GM12878 (cell line): ENCODE data around the gene FCHSD2. TPM values are rescaled to one million over a fixed set of nuclear protein-coding genes. Genes with fewer than 3 reads are reported as not detected.

ENCODE experiments used
- ATAC-seq: fragments of 200-7000 bp; cut with Tn5 transposase; 3 replicates; pipeline ENCODE4 v1.9.1; 2020; ENCODE audit warnings: mild to moderate bottlenecking, moderate library complexity
- BruUV-seq: library from RNA; stranded (reverse); fragments of 400-500 nt; replicated peaks from 2 replicates; lab custom pipeline; 2021; lab: Mats Ljungman, UMichigan
- CTCF ChIA-PET: fragments of 300-600 bp; sonication (Branson Sonifier 250); formaldehyde crosslinking; extraction: SDS; loops from one replicate; lab custom pipeline; 2021; ENCODE audit warnings: inconsistent platforms; lab: Yijun Ruan, JAX
- POLR2A ChIA-PET: fragments of 350-600 bp; formaldehyde crosslinking; extraction: SDS; loops from one replicate; lab custom pipeline; 2021; ENCODE audit warnings: inconsistent platforms; lab: Charles Lee
- RAD21 ChIA-PET: fragments of 300-600 bp; sonication (Branson Sonifier 250); formaldehyde crosslinking; loops from one replicate; lab custom pipeline; 2023; ENCODE audit warnings: antibody characterized with exemption; ENCODE audit not compliant: unreplicated experiment; lab: Charles Lee
- SMC1A ChIA-PET: fragments of 300-600 bp; sonication (Branson Sonifier 250); formaldehyde crosslinking; loops from one replicate; lab custom pipeline; 2023; ENCODE audit not compliant: unreplicated experiment, uncharacterized antibody; lab: Charles Lee
- DNase-seq: peaks from one replicate; pipeline ENCODE4 v3.0.0-alpha.2; 2011; ENCODE audit warnings: low read depth, low spot score
- FAIRE-seq: peaks from 3 replicates; lab custom pipeline; 2011; peaks lifted over from hg19 to GRCh38; lab: Jason Lieb, UNC
- H2AFZ ChIP-seq: 2 replicates; pipeline ENCODE4 v1.6.0; 2011; ENCODE audit warnings: low read depth, low read length, control low read depth; ENCODE audit not compliant: control insufficient read depth
- H3K27ac ChIP-seq: 2 replicates; pipeline ENCODE4 v1.5.1; 2011; ENCODE audit warnings: control low read depth; ENCODE audit not compliant: control insufficient read depth, insufficient read depth
- H3K27me3 ChIP-seq, 2 experiments: replicated peaks in 1 of 2; 2 replicates each; pipeline versions ENCODE4 v1.6.0 to v1.6.1; 2011; ENCODE audit warnings: low read length in 1 of 2; ENCODE audit not compliant: control insufficient read depth in 2 of 2, insufficient read depth in 2 of 2
- H3K36me3 ChIP-seq, 2 experiments: 2 replicates each; pipeline ENCODE4 v1.5.1; 2011; ENCODE audit warnings: low read length in 1 of 2; ENCODE audit not compliant: control insufficient read depth in 2 of 2, insufficient read depth in 2 of 2
- H3K4me1 ChIP-seq: 2 replicates; pipeline ENCODE4 v1.6.1; 2011; ENCODE audit warnings: mild to moderate bottlenecking, low read length, moderate library complexity, mixed read lengths; ENCODE audit not compliant: control insufficient read depth, insufficient read depth
- H3K4me2 ChIP-seq: 2 replicates; pipeline ENCODE4 v1.6.0; 2011; ENCODE audit warnings: control low read depth; ENCODE audit not compliant: control insufficient read depth, insufficient read depth
- H3K4me3 ChIP-seq: fragments of 200-600 bp; sonication (generic); 2 replicates; pipeline ENCODE4 v1.5.1; 2016
- H3K79me2 ChIP-seq: 2 replicates; pipeline ENCODE4 v1.6.0; 2011; ENCODE audit warnings: low read length; ENCODE audit not compliant: control insufficient read depth, insufficient read depth
- H3K9ac ChIP-seq: 2 replicates; pipeline ENCODE4 v1.8.0; 2011; ENCODE audit warnings: low read length, control low read depth, mixed read lengths; ENCODE audit not compliant: control insufficient read depth, insufficient read depth
- H3K9me3 ChIP-seq: replicated peaks from 3 replicates; pipeline ENCODE4 v1.5.1; 2011; ENCODE audit warnings: mild to moderate bottlenecking, low read length; ENCODE audit not compliant: control insufficient read depth, insufficient read depth
- H4K20me1 ChIP-seq: 2 replicates; pipeline ENCODE4 v1.6.0; 2011; ENCODE audit not compliant: control insufficient read depth, insufficient read depth
- BACH1 ChIP-seq: fragments of 450-650 bp; IDR thresholded peaks from 2 replicates; pipeline ENCODE4 v1.6.1; 2017; ENCODE audit warnings: mild to moderate bottlenecking, borderline replicate concordance
- E2F4 ChIP-seq: IDR thresholded peaks from 2 replicates; pipeline ENCODE4 v1.6.1; 2012; ENCODE audit warnings: low read depth, low read length, improper control_type of control experiment
- GATAD2B ChIP-seq: fragments of 450-650 bp; conservative IDR thresholded peaks from 2 replicates; pipeline ENCODE4 v1.6.1; 2017; ENCODE audit warnings: low read depth, mild to moderate bottlenecking, moderate library complexity
- MEF2B ChIP-seq: fragments of 450-650 bp; IDR thresholded peaks from 2 replicates; pipeline ENCODE4 v1.6.1; 2018; ENCODE audit warnings: mild to moderate bottlenecking, moderate library complexity; ENCODE audit not compliant: partially characterized antibody, poor library complexity, severe bottlenecking
- MTA3 ChIP-seq: IDR thresholded peaks from 2 replicates; pipeline ENCODE4 v1.6.1; 2012; ENCODE audit warnings: low read length, inconsistent platforms, borderline replicate concordance
- MXI1 ChIP-seq: fragments of 150-350 bp; IDR thresholded peaks from 2 replicates; pipeline ENCODE4 v1.6.1; 2011; ENCODE audit warnings: low read depth, mild to moderate bottlenecking, inconsistent platforms, low read length, improper control_type of control experiment
- NRF1 ChIP-seq: conservative IDR thresholded peaks from 2 replicates; pipeline ENCODE4 v1.6.1; 2011; ENCODE audit warnings: mild to moderate bottlenecking, low read depth, low read length, improper control_type of control experiment
- POLR2A ChIP-seq: IDR thresholded peaks from 2 replicates; pipeline ENCODE4 v1.6.1; 2011; ENCODE audit warnings: low read depth, mild to moderate bottlenecking, low read length
- RBBP5 ChIP-seq: fragments of 200-600 bp; sonication (generic); conservative IDR thresholded peaks from 2 replicates; pipeline ENCODE4 v1.6.1; 2016
- RFX5 ChIP-seq: IDR thresholded peaks from 2 replicates; pipeline ENCODE4 v1.6.1; 2011; ENCODE audit warnings: low read depth, low read length, improper control_type of control experiment
- STAT1 ChIP-seq: fragments of 450-650 bp; conservative IDR thresholded peaks from 2 replicates; pipeline ENCODE4 v1.6.1; 2014; ENCODE audit warnings: antibody characterized with exemption, mild to moderate bottlenecking
- SUPT20H ChIP-seq: IDR thresholded peaks from 2 replicates; pipeline ENCODE4 v1.6.1; 2011; ENCODE audit warnings: low read depth, mild to moderate bottlenecking, low read length, moderate library complexity, borderline replicate concordance; ENCODE audit not compliant: control insufficient read depth
- TARDBP ChIP-seq: IDR thresholded peaks from 2 replicates; pipeline ENCODE4 v1.6.1; 2016; ENCODE audit warnings: borderline replicate concordance
- TCF12 ChIP-seq: IDR thresholded peaks from 2 replicates; pipeline ENCODE4 v1.6.1; 2011; ENCODE audit warnings: low read depth, mild to moderate bottlenecking, low read length
- YBX1 ChIP-seq: fragments of 450-650 bp; IDR thresholded peaks from 2 replicates; pipeline ENCODE4 v1.6.1; 2016; ENCODE audit warnings: antibody characterized with exemption
- YY1 ChIP-seq: IDR thresholded peaks from 2 replicates; pipeline ENCODE4 v1.6.1; 2011; ENCODE audit warnings: low read depth, mild to moderate bottlenecking, low read length
- ZBED1 ChIP-seq: IDR thresholded peaks from 2 replicates; pipeline ENCODE4 v1.6.1; 2016; ENCODE audit warnings: borderline replicate concordance
- ZNF622 ChIP-seq: fragments of 450-650 bp; IDR thresholded peaks from 2 replicates; pipeline ENCODE4 v1.6.1; 2017; ENCODE audit warnings: mild to moderate bottlenecking, inconsistent platforms
- ZNF687 ChIP-seq: fragments of 450-650 bp; IDR thresholded peaks from 2 replicates; pipeline ENCODE4 v1.6.1; 2017; ENCODE audit warnings: mild to moderate bottlenecking, moderate library complexity
- WGBS: methylation state at CpG from one replicate; pipeline ENCODE4 v1.1.6; 2016; ENCODE audit warnings: low lambda C conversion rate; ENCODE audit not compliant: insufficient replicate concordance, insufficient coverage; ENCODE audit errors: missing lambda C conversion rate; 5-methylcytosine and 5-hydroxymethylcytosine counted together
- in situ Hi-C: fragments of 300-500 bp; cut with MboI; formaldehyde crosslinking; loops from 9 replicates; pipeline ENCODE4 v1.14.3; 2018; ENCODE audit warnings: mixed read lengths
- intact Hi-C: fragments of 100-400 bp; cut with micrococcal nuclease; formaldehyde crosslinking; loops from one replicate; pipeline ENCODE4 v1.14.2; 2022; ENCODE audit not compliant: unreplicated experiment
- polyA plus RNA-seq, 11 experiments: library from polyadenylated mRNA; depleted of rRNA in 4 of 11; unstranded in 6 of 11; stranded (reverse) in 5 of 11; fragments of >200 nt; fragmentation: Nextera tagmentation in 4 of 11; fragmentation: Illumina TruSeq in 1 of 11; extraction: Ambion mirVana in 4 of 11; extraction: Trizol in 1 of 11; gene quantifications; 1 replicate in 1 of 11; 2 replicates in 10 of 11; pipeline versions ENCODE4 v1.2.1 to v1.2.3, GENCODE V29; 2011 to 2016; ENCODE audit warnings: inconsistent platforms in 2 of 11, missing spikeins in 2 of 11, low read depth in 1 of 11
- total RNA-seq, 4 experiments: library from RNA; depleted of rRNA in 3 of 4; stranded (reverse); fragments of >200 nt in 3 of 4; fragmentation: Illumina TruSeq in 1 of 4; extraction: Trizol in 1 of 4; gene quantifications; 2 replicates each; pipeline versions ENCODE4 v1.2.1 to v1.2.3, GENCODE V29; 2013 to 2021

Gene FCHSD2
- total and polyA plus RNA-seq, 10 of the 15 experiments (the other 5 are each of a cell fraction or from before 2014, with no cell fraction given), result 13.2 to 89.8 (median 47.8) TPM

DNA sequence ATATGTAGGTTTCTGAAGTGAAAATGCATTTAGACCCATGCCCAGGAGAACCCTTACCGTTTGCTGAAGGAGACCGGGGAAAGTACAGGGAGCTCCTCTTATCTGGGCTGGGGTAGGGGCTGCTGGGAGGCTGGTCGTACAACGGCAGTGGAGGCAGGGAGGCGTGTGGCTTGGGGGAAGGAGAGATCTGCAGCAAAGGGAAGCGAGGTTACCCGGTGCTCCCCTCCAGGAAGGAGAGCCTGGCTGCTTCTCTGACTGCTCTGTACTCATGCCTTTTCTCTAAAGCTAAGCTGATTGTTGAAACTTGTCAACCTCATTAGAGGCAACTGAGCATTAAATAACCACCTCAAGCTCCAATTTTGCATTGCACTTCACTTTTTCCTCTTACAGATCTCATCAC is 300.7 kb downstream of the FCHSD2 start:
- CTCF ChIA-PET, result interaction anchor here (0.7 to 2.5 kb wide), 3 partner anchors 10 to 453 kb away, joined by 3 to 13 read pairs (median 3); partner anchors contain the start of gene STARD10
- H3K79me2 ChIP-seq, result no peaks in the 10 kb centered on the region
- TF ChIP-seq MTA3 (no peak), ZNF622 (no peak), TCF12 (no peak), POLR2A (no peak), MXI1 (no peak), MEF2B (no peak), ZBED1 (no peak), TARDBP (no peak), RBBP5 (no peak), ZNF687 (no peak), E2F4 (no peak), BACH1 (no peak), YY1 (no peak), RFX5 (no peak), YBX1 (no peak), STAT1 (no peak), NRF1 (no peak), SUPT20H (no peak), GATAD2B (no peak)
- TF ChIP-seq, all 136 proteins: peak for 0
- ATAC-seq, result no peak
- ChIA-PET POLR2A (interaction anchor here (0.7 kb wide), 1 partner anchor 1456 kb away, joined by 3 read pairs; no protein-coding TSS in a partner anchor), RAD21 (interaction anchor here (0.7 to 1.6 kb wide), 6 partner anchors 281 to 733 kb away, joined by 3 to 6 read pairs (median 4); no protein-coding TSS in a partner anchor), SMC1A (interaction anchor here (1.5 to 2.8 kb wide), 2 partner anchors 18 to 336 kb away, joined by 4 to 11 read pairs; no protein-coding TSS in a partner anchor)
- no peak overlapping the region for H3K27ac ChIP-seq
- H3K9ac ChIP-seq, result no peak overlapping the region
- no peak for DNase-seq
- H3K4me1 ChIP-seq, result no peaks in the 10 kb centered on the region
- H3K4me3 ChIP-seq, result no peak overlapping the region
- no peak for FAIRE-seq
- peaks cover 24 to 52% of the 10 kb centered on the region in 2 experiments for H3K36me3 ChIP-seq
- in situ Hi-C loops, result loop anchor here (25.0 kb wide), 1 partner anchor 346 kb away; no protein-coding TSS in a partner anchor
- no peaks in the 10 kb centered on the region for H4K20me1 ChIP-seq
- 96% methylated on average over 7 of the region's 7 CpGs for WGBS
- intact Hi-C loops, result no loop called here
- no TSS peak for BruUV-seq
- H2AFZ ChIP-seq, result no peak overlapping the region
- no peak overlapping the region for H3K4me2 ChIP-seq
- no peaks in the 10 kb centered on the region for H3K27me3 ChIP-seq
- H3K9me3 ChIP-seq, result no peaks in the 10 kb centered on the region
